GM21360 (cell line): ENCODE data around the gene ASIC1.

Source experiments
- ATAC-seq: cut with Tn5 transposase; IDR thresholded peaks from one replicate; pipeline ENCODE4 v1.9.1; 2021; ENCODE audit warnings: mild to moderate bottlenecking, moderate library complexity; ENCODE audit not compliant: unreplicated experiment

ASIC1 gene

GRCh38 chr12:50040657-50041056, 16.7 kb upstream of the ASIC1 start:
- no peak for ATAC-seq

DNA sequence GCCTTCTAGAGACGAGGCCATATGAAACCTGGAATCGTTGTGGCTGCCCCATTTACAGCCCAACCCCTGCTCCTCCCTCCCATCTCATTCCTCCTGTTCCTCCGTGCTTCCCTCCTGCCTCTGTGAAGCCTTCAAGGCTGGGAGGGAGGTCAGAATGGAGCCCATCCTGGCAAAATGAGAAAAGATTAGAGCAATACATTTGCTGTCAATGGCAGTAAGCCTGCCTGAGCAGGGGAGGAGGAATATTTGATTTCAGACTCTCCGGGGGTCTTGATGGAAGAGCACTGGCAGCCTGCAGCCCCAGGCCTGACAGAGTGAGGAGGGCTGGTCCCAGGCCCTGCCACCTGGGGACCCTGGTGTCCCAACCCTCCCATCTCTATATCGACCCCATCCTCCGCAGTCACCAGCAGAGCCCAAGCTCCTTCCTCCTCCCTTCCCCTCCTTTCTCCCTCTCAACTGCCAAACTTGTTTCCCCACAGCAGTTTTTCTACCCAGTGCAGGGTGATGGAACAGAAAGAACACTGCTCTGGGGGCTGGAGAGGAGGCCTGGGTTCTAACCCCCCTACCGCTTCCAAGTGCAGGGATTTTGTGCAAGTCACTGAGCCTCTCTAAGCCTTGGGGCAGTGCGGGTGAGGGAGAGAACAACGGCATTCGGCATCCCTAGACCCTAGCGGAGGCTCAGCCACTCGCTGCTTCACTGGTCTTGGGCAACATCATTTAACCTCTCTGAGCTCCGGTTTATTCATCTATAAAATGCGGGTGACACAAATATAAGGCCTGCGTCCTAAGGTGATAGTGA, 16.1 kb upstream of the ASIC1 start:
- no peak for ATAC-seq

GRCh38 chr12:50041962-50042361, 15.4 kb upstream of the ASIC1 start:
- ATAC-seq: no peak

GRCh38 chr12:50042693-50043092, 14.7 kb upstream of the ASIC1 start:
- ATAC-seq: no peak

- no peak for ATAC-seq
Measured at GRCh38 chr12:50043308-50043707, 14.1 kb upstream of the ASIC1 start.

DNA sequence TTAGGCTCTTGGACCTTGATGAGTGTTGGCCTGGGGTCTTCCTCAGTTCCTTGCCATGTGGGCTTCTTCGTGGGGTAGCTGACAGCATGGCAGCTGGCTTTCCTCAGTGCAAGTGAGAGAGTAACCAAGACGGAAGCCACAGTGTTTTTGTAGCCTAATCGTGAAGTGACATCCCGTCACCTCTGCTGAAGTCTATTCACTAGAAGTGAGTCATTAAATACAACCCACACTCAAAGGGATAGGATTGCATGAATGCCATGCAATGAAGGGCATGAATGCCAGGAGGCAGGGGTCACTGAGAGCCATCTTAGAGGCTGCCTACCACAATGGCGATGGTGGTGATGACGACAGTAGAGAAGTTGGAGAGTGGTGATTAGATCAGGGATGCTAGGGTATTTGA, 13.5 kb upstream of the ASIC1 start:
- no peak for ATAC-seq

DNA sequence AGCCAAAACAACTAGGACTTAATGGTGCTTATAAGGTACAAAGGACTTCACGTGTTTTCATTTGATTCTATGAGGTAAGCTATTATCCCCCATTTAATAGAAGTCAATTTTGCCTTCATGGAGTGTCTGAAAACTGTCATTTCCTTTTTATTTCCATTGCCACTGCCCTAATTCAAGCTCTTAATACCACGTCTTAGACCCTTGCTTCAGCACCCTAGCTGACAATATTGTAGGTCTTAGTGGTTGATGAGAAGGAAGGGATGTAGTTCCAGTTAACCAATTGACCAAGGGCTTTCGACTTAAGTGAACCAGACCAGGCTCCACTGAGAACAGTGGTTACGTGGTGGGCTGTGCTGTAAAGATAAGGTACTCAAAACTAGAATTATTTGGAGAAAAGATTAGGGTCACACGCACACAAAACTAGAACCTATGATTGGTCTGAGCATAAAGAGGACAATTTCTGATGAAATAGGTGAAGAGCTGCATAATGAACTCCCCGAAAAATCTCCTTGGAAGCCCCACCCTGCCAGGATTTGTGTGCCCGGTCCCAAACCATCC, 9.6 kb upstream of the ASIC1 start:
- no peak for ATAC-seq

DNA sequence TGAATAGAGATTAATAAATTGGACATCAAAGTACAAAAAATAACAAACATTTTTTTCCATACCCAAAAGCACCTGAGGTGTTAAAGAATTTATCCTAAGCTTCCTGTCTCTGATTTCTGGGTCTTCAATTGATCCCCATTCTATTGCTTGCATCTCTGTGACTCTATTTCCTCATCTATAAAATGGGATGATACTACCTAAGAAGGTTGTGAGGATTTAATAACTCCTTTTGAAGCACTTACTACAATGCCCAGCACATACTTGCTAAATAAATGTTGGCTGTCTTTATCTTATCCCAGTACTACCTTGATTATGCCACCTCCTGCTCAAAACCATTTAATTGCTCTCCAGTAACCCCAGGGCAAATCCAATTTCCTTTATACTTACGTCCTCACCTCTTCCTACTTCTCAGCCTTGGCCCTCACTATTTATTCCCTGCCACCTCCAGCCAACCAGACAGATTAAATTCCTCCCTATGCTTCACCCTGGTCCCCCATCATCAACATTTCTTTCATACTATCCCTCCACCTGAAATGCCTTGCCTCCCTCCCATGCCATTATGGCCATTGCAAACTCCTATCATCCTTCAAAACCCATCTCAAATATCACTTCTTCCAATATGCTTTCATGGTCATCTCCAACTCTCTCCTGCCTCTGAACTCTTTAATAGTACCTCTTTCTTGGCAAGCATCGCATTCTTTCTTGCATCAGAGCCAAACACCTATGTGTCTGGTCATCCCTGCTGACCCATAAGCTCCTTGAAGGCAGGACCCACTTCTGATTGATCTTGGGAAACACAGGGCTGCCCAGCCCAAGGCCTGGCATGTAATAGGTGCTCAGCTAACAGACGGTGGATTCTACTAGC, 7.9 kb upstream of the ASIC1 start:
- no peak for ATAC-seq

DNA sequence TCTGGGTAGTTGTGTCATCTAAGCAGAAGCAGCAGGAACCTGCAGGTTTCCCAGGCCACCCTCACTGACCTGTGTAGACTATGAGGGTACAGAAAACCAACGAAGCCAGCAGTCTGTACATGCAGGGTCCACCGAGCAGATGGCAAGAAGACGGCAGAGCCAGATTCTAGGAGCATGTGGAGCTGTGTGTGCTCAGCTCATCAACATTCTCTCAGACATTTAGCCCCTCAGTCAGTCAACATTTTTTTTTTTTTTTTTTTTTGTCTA, 7.3 kb upstream of the ASIC1 start:
- ATAC-seq: no peak

DNA sequence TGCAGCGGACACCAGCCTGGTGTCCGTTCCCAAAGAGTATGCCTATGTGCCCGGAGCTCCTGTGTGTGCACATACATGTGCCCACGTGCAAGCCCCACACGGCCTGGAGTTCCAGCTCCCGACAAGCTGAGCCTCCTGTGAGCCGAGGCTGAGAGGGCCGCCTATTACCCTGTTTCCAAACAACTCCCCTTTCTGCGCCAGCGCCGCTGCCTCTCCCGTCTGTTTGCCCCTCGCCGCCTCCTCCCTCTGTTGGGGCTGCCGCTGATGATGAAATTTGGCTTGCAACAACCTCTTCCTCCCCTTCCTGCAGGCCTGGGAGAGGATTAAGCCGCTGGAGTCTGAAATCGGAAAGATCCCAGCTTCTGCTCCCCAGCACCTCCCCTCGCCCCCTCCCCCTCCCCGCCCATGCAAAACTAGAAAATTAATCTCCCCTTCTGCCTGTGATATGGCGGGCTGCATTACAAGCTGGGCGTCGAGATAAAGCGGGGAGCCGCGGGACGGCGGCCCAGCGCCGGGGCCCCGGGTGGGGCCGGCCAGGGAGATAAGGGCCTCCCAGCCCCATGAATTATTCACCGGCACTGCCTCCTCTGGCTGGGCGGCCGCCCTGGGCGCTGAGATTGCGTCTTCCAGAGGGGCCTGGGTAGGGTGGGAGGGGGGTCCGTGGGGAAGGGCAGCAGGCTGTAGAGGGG, 6.8 kb upstream of the ASIC1 start:
- no peak for ATAC-seq

DNA sequence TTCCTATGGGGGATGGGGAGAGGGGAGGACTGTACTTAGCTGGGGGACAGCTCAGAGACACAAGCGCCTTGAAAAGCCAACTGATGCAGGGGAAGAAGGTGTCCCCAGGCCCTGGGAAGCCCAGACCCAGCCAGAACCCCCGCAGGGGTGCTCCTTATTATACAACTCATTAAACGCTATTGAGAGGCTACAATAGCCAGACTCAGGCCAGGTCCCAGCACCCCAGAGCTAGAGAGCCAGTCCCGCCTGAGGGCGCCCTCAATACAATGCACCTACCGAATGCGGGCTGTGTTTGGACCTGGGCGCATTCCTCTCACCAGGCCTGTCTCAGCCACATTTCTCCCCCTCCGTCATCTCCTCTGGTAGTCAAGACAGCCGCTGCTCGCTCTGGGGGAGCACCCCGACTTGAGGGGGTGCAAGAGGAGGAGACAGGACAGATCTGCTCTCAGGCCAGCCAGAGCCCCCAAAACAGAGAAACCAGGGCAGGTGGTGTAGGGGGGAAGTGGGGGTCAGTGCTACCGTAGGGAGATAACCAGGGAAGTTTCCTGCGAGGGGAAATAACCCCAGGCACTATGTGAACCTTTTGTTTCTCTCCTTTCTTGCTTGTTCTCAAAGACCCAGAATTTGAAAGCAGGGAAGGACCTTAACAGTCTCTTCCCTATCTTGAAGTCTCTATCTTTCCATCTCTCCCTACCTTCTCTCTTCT, 6.1 kb upstream of the ASIC1 start:
- no peak for ATAC-seq

GRCh38 chr12:50052544-50052943, 4.9 kb upstream of the ASIC1 start:
- ATAC-seq: no peak

DNA sequence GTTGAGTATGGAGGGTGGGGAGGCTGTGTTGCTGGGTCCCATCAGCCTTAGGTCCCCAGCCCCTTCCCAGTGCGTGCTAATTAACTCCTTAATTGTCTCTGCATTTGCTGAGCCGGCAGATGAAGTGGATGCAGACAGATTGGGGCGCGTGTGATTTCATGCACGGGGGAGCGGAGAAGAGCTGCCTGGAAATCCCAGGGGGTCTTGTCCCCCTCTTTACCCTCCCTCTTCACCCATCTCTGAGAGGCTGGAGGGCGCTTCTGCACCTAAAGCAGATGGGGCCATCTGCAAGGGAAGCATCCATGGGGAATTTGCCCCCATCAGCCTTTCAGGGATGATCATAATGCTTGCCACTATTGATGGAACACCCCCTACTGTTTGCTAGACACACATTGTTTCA, 4.4 kb upstream of the ASIC1 start:
- no peak for ATAC-seq

DNA sequence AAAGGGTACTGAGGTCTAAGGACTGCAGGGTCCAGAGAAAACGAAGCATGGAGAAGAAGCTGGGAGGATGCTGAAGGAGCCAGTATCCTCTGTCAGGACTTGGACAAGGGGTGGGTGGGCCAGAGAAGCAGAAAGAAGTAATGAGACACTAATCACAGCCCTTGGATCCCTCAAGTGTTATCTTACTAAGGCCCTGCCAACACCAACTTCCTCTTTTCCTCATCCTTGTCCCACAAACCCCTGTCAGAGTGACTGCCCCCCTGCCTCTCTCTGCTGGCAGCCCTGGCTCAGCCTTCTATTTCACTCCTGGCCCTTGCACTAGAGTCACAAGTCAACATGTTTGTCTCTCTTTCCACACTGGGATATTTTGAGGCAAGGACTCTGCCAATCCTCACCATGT, 3.8 kb upstream of the ASIC1 start:
- ATAC-seq: no peak

DNA sequence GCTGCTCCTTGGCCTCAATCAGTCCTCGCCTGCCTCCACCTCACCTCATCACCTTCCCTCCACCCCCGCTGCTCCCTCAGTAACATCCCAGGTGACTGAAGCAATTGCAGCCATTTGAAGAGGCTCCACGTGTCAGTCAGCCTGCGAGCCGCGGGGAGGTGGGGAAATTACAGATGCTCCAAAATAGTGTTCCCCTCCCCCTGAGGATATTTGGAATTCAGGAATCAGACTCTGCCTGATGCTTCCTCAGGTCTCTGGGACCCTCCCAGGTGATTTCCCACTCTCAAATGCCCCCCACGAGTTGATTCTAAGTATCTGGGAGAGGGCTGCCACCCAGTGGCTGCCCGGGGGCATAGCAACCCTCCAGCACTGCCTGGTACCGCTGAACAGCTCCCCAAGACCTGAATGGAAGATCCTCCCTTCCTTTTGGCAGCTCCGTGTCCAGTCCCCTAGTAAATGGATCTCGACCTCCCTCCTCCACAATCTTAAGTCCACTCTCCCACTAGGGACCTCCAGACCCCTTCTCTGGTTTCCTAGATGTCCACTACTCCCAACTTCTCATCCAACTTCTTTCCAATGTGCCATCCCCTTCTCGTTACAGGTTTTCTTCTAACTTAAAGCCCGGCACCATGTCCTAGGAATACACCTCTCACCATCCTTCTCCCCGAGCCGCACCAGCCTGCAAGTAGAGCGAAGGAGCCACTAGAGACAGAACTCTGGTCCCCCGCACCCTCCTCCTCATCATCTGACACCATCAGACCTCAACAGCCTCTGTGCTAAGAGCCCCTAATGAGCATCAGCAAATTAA, 1.4 kb upstream of the ASIC1 start:
- no peak for ATAC-seq

DNA sequence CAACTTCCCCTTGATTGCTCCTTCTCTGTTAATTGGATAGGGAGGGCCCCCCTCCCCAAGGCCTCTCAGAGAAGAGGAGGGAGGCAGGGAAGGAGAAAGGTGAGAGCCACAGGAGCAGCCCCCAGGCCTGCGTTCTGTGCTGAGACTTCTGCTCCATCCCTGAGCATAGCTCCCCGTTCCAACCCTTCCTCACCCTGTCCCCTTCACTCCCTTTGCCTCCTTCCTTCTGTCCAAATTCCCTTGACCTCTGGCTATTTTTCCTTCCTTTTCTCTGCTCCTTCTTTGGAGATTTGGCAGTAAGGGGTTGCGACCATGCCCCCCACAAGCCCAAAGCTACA, 788 bp upstream of the ASIC1 start:
- no peak for ATAC-seq

DNA sequence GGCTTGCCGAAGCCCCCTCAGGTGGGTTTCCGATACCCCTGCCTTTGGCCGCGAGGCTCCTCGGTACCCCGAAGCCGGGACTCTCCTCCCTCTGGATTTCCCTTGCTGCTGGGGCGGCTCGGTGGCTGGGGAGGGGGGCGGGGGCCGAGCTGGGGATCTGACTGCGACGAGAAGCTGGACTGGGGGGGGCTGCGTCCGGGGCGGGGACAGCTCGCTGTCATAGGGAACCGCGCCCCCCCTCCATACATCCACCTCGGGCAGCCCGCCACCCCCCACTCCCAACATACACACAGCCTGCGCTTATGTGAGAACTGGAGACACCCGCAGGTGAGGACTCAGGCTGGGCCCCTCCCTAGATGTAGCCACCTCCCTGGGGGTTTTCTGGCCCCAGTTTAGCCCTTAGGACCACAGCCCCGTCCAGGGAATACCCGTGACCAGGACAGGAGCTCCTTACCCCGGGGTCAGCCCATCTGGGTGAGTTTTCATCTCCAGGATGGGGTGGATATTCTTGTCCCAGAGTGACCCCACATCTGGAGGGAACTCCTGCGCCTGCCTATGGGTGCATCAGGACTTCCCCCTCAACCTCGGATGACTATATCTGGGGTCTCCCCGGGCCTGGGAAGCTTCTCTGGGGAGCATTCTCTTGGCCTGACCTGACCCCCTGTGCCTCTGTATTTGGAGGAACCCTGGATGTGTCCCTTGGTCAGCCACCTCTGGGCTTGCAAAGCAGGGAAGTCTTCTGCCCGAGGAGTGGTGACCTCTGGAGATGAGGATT, 687 bp downstream of the ASIC1 start:
- no peak for ATAC-seq

- ATAC-seq: no peak
Measured at GRCh38 chr12:50058743-50059312, 1.4 kb downstream of the ASIC1 start.

DNA sequence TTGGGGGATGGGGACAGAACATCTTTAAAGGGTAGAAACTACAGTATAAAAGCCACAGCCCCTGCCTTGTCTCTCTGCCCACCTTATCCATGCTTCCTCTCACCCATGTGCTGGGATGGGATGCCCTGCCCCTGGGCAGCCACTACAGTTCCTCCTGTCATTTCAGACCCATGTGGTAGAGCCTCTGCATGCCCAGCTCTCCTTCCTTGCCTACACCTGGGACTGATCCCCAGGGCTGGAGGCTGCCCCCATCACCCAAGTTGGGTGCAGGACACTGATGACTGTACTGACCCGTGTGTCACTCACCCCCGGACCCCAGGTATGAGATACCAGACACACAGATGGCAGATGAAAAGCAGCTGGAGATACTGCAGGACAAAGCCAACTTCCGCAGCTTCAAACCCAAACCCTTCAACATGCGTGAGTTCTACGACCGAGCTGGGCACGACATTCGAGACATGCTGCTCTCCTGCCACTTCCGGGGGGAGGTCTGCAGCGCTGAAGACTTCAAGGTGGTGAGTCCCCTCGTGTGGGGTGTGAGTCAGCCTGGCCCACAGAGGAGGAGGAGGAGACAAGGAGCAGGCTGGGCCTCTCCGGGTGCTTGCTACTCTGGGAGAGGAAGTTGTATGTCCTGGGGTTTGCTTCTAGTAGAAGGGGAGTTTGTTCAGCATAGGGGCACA, 2.2 kb downstream of the ASIC1 start:
- no peak for ATAC-seq
